ENCODE results near the gene MX2.
"Not testable (repeated sequence)": the region's sequence is repeated elsewhere in the genome, so short reads cannot be mapped to it uniquely, and the experiment has no call there.

The MX2 gene

GRCh38 chr21:41361786-41362604 is at the start of gene MX2:
Gene MX2 (plus strand): TSS chr21:41362027. CDS start chr21:41376907, 14,880 bp downstream.
- peak; percentile 74 to 76 for DNase-seq

GRCh38 chr21:41313285-41314164 is 48.3 kb upstream of the MX2 start:
- not testable (repeated sequence) for DNase-seq

- DNase-seq: no peak
Observed at GRCh38 chr21:41315726-41316125, 46.1 kb upstream of the MX2 start.

- DNase-seq: no peak
Observed at GRCh38 chr21:41316200-41317062, 45.4 kb upstream of the MX2 start, which contains the start of gene FAM3B. Gene FAM3B (plus strand): TSS chr21:41316801. CDS start chr21:41316880, 79 bp downstream.

- no peak for DNase-seq
Observed at GRCh38 chr21:41317063-41317392, 44.8 kb upstream of the MX2 start.

- no peak for DNase-seq
Observed at GRCh38 chr21:41317458-41317857, 44.4 kb upstream of the MX2 start.

- no peak for DNase-seq
Observed at GRCh38 chr21:41318218-41318617, 43.6 kb upstream of the MX2 start.

GRCh38 chr21:41319273-41319672 is 42.6 kb upstream of the MX2 start:
- no peak for DNase-seq

GRCh38 chr21:41321211-41321907 is 40.5 kb upstream of the MX2 start:
- DNase-seq: no peak

GRCh38 chr21:41321908-41322495 is 39.8 kb upstream of the MX2 start:
- no peak for DNase-seq

GRCh38 chr21:41322496-41323382 is 39.1 kb upstream of the MX2 start:
- no peak for DNase-seq

GRCh38 chr21:41325138-41325912 is 36.5 kb upstream of the MX2 start:
- no peak for DNase-seq

- no peak for DNase-seq
Observed at GRCh38 chr21:41326414-41327080, 35.3 kb upstream of the MX2 start.

- no peak for DNase-seq
Observed at GRCh38 chr21:41327753-41328152, 34.1 kb upstream of the MX2 start.

- no peak for DNase-seq
Observed at GRCh38 chr21:41328660-41329607, 32.9 kb upstream of the MX2 start.

- no peak for DNase-seq
Observed at GRCh38 chr21:41333752-41334151, 28.1 kb upstream of the MX2 start.

- no peak for DNase-seq
Observed at GRCh38 chr21:41337515-41337914, 24.3 kb upstream of the MX2 start.

GRCh38 chr21:41338455-41338854 is 23.4 kb upstream of the MX2 start:
- DNase-seq: no peak
